ENCODE data around the gene MTCL1. TPM values are rescaled to one million over a fixed set of nuclear protein-coding genes. Genes with fewer than 3 reads are reported as not detected.

The MTCL1 gene
- total and polyA plus RNA-seq, 9 of the 15 experiments (the other 6 are each of a cell fraction or from before 2014, with no cell fraction given) = 0.21 to 7.4 (median 3.7) TPM

DNA sequence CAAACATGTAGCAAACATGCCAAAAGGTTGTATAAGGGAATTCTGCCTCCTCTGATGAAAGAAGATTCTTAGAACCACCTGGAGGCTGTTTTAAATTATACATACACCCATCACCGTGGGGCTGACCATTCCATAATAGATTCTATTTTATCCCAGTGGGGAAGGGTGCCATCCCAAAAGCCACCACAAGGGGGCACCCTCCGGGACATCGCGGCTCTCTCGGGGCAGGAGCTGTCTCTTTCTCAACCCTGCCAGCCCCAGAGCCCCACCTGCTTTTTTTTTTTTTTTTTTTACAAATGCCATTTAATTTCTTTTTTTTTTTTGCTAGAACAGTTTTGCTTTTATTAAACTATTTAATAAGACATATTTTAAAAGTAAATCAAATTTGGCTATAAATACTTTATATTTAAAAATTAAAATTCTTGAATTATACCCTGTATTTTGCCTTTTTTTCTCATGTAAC is 8.6 kb upstream of the MTCL1 start (continued):
- TF ChIP-seq, protein P1, sequence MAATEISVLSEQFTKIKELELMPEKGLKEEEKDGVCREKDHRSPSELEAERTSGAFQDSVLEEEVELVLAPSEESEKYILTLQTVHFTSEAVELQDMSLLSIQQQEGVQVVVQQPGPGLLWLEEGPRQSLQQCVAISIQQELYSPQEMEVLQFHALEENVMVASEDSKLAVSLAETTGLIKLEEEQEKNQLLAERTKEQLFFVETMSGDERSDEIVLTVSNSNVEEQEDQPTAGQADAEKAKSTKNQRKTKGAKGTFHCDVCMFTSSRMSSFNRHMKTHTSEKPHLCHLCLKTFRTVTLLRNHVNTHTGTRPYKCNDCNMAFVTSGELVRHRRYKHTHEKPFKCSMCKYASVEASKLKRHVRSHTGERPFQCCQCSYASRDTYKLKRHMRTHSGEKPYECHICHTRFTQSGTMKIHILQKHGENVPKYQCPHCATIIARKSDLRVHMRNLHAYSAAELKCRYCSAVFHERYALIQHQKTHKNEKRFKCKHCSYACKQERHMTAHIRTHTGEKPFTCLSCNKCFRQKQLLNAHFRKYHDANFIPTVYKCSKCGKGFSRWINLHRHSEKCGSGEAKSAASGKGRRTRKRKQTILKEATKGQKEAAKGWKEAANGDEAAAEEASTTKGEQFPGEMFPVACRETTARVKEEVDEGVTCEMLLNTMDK (IDR thresholded peaks at IDR 0.05; ENCODE audit: borderline replicate concordance, insufficient read depth, low read depth, low read length, poor library complexity, severe bottlenecking) = peak; percentile 25
- TF ChIP-seq, protein P2, sequence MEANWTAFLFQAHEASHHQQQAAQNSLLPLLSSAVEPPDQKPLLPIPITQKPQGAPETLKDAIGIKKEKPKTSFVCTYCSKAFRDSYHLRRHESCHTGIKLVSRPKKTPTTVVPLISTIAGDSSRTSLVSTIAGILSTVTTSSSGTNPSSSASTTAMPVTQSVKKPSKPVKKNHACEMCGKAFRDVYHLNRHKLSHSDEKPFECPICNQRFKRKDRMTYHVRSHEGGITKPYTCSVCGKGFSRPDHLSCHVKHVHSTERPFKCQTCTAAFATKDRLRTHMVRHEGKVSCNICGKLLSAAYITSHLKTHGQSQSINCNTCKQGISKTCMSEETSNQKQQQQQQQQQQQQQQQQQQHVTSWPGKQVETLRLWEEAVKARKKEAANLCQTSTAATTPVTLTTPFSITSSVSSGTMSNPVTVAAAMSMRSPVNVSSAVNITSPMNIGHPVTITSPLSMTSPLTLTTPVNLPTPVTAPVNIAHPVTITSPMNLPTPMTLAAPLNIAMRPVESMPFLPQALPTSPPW (CRISPR knock-in tag; IDR thresholded peaks at IDR 0.05) = peak; percentile 69
- TF ChIP-seq CEBPG (CRISPR knock-in tag; IDR thresholded peaks at IDR 0.05) (no peak), CEBPG (tag; conservative IDR thresholded peaks at IDR 0.05 in 1 of 2, IDR thresholded peaks at IDR 0.05 in 1 of 2) (peak in 1 of 2 experiments; percentile 56; a peak in 1 of 4 replicates), YY1 (IDR thresholded peaks at IDR 0.05; ENCODE audit: borderline replicate concordance in 1 of 3, control insufficient read depth in 1 of 3, extremely low read depth in 1 of 3, insufficient read depth in 3 of 3, insufficient read length in 1 of 3, insufficient replicate concordance in 2 of 3, low read depth in 1 of 3, low read length in 2 of 3) (peak in 1 of 3 experiments; percentile 26), ZBED1 (IDR thresholded peaks at IDR 0.05) (no peak), MCM5 (IDR thresholded peaks at IDR 0.05; ENCODE audit: low read depth) (no peak), ATF7 (IDR thresholded peaks at IDR 0.05) (no peak), BHLHE40 (IDR thresholded peaks at IDR 0.05; ENCODE audit: low read length) (0 out of 2 replicates have a peak, but pooled peaks have one; percentile 17), DACH1 (IDR thresholded peaks at IDR 0.05; ENCODE audit: partially characterized antibody) (no peak), RAD21 (CRISPR knock-in tag; conservative IDR thresholded peaks at IDR 0.05 in 1 of 2, IDR thresholded peaks at IDR 0.05 in 1 of 2) (peak; percentile 76 to 80), ZNF445 (CRISPR knock-in tag; IDR thresholded peaks at IDR 0.05; ENCODE audit: low read depth) (no peak), THRAP3 (IDR thresholded peaks at IDR 0.05; ENCODE audit: borderline replicate concordance) (no peak), KLF16 (IDR thresholded peaks at IDR 0.05) (0 out of 2 replicates have a peak, but pooled peaks have one; percentile 3), PPARD (CRISPR knock-in tag; IDR thresholded peaks at IDR 0.05) (no peak), ZNF764 (CRISPR knock-in tag; IDR thresholded peaks at IDR 0.05; ENCODE audit: low read depth) (peak; percentile 97), FOXK1 (CRISPR knock-in tag; IDR thresholded peaks at IDR 0.05; ENCODE audit: borderline replicate concordance) (no peak), SAP30 (IDR thresholded peaks at IDR 0.05; ENCODE audit: borderline replicate concordance, insufficient read depth, low read depth, low read length, poor library complexity, severe bottlenecking) (no peak), PYGO2 (tag; IDR thresholded peaks at IDR 0.05) (no peak)
- TF ChIP-seq, protein P3, sequence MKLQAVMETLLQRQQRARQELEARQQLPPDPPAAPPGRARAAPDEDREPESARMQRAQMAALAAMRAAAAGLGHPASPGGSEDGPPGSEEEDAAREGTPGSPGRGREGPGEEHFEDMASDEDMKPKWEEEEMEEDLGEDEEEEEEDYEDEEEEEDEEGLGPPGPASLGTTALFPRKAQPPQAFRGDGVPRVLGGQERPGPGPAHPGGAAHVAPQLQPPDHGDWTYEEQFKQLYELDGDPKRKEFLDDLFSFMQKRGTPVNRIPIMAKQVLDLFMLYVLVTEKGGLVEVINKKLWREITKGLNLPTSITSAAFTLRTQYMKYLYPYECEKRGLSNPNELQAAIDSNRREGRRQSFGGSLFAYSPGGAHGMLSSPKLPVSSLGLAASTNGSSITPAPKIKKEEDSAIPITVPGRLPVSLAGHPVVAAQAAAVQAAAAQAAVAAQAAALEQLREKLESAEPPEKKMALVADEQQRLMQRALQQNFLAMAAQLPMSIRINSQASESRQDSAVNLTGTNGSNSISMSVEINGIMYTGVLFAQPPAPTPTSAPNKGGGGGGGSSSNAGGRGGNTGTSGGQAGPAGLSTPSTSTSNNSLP (IDR thresholded peaks at IDR 0.05; ENCODE audit: borderline replicate concordance, low read depth, low read length) = peak; percentile 16; the same call in 1 of the 2 replicates

Data from K562 (cell line).